GM18861 (cell line): ENCODE data around the gene DIAPH1.
A peak's percentile ranks its signal among the peaks of the same experiment; 100 is the strongest.
"Not testable (repeated sequence)": the region's sequence is repeated elsewhere in the genome, so short reads cannot be mapped to it uniquely, and the experiment has no call there.

Experiments
- ATAC-seq: cut with Tn5 transposase; IDR thresholded peaks from one replicate; pipeline ENCODE4 v1.9.1; 2021; ENCODE audit not compliant: unreplicated experiment

Gene DIAPH1

DNA sequence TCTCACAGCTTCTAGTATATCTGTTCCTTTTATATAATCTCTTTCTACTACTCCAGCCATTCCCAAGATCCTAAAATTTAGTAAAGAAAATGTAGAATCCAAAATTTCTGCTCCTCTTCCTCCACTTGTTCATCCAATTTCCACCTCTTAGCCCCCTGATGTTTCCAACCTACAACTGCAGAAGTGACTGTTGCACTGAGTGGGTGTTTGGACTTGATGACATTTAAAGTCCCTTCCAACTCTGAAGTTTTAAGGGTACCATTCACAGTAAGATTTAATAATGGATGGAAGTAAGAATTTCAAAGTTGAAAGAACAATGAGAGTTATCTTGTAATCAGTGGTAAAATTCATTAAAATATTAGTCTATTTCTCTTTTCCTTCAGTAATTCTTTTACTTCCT, 5.5 kb downstream of the DIAPH1 start:
- ATAC-seq, result no peak

DNA sequence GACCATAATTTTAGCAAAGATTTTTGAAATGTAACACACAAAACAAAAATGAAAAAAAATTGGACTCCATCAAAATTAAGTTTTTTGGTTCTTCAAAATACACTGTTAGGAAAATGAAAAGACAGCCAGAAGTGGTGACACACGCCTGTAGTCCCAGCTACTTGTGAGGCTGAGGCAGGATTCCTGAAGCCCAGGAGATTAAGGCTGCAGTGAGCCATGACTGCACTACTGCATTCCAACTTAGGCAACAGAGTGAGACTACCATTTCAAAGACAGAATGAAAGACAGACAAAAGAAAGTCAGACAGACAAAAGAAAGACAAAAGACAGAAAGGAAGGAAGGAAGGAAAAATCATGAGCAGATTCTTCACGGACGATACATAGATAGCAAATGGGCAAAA, 7.5 kb downstream of the DIAPH1 start:
- no peak for ATAC-seq

- not testable (repeated sequence) for ATAC-seq
Observed at GRCh38 chr5:141609921-141610320, 8.9 kb downstream of the DIAPH1 start.

GRCh38 chr5:141609044-141609443, 9.8 kb downstream of the DIAPH1 start:
- ATAC-seq, result no peak

DNA sequence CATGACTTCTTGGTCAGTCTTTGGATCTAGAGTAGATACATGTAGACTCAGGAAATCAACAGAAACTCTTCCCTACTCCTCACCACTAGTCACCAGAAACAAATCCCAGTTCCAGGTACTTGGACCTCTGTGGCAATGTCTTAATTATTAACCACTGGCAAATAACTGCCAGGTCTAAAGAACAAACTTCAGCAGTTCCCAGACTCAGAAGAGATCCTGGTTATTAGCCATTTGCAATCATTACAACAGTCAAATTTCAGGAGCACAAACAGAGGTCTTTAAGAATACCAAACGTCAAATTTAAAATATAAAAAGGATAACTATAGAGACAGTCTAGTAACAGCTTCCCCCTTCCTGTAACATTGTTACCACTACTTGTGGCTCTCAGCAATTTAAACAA, 10.2 kb downstream of the DIAPH1 start:
- ATAC-seq, result no peak

DNA sequence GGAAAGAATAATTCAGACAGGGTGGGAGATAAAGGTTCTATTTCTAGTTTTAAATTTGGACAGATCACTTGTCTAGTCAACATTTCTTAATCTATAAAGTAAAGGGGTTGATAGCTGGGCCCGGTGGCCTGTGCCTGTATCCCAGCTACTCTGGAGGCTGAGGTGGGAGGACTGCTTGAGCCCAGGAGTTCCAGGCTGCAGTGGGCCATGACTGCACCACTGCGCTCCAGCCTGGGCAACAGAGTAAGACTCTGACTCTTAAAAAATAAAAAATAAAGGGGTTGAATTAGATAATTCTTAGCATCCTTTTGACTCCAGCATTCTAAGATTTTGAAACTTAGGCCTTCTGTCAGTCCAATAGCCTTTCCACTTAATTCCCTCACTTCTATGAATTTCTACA, 10.8 kb downstream of the DIAPH1 start:
- no peak for ATAC-seq

- ATAC-seq, result peak; percentile 93
Observed at GRCh38 chr5:141605523-141606277, 13.1 kb downstream of the DIAPH1 start.

DNA sequence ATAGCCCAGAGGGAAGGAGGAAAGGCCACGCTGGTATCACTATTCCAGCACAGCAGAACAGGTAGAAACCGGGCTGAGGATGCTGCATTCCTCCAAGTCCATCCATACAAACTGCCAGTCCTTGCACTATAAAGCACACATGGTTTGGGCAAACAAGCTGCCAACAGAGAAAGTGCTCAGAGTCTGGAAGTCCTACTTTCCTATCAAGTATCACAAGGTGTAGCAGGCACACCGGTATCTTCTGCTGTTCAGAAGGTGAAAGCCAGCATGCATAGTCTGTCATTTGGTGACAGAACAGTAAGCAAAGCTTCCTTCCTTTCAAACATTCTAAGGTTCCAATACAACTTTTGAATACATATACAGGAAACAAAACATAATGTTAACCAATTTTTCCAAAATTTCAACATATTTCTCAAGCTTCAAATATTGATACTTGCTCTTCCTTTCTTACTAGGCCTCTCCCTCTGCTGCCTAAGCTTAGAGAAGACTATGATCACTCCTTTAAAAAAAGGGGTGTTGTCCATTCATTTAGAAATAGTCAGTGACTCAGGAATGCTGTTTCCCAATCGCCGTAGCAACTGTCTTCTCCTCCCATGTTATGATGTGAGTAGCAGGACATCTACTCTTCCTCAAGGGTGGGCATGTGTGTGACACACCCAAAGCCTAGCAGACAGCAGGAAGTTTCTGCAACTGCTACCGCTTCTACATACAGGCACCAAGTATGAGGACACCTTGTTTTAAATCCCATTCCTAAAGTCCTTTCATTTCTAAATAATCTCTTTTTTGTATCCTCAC, 14.7 kb downstream of the DIAPH1 start:
- no peak for ATAC-seq

DNA sequence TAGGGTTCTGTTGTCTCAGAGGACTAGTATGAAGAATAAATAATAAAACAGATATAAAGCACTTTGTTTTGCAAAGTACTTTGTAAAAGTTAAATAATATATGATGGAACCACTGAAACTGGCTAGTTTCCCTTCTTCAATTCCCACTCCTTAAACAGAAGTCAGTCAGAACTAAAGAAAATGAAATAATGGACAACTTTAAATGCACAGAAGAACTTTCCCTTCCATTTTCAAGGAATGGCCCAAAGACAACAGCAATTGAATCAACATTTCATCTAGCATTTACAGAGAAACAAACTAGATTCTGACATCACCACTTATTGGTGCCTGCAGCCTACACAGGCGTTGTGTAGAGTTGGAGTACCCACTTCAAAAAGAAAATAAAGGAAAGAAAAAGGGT, 16.2 kb downstream of the DIAPH1 start:
- no peak for ATAC-seq

DNA sequence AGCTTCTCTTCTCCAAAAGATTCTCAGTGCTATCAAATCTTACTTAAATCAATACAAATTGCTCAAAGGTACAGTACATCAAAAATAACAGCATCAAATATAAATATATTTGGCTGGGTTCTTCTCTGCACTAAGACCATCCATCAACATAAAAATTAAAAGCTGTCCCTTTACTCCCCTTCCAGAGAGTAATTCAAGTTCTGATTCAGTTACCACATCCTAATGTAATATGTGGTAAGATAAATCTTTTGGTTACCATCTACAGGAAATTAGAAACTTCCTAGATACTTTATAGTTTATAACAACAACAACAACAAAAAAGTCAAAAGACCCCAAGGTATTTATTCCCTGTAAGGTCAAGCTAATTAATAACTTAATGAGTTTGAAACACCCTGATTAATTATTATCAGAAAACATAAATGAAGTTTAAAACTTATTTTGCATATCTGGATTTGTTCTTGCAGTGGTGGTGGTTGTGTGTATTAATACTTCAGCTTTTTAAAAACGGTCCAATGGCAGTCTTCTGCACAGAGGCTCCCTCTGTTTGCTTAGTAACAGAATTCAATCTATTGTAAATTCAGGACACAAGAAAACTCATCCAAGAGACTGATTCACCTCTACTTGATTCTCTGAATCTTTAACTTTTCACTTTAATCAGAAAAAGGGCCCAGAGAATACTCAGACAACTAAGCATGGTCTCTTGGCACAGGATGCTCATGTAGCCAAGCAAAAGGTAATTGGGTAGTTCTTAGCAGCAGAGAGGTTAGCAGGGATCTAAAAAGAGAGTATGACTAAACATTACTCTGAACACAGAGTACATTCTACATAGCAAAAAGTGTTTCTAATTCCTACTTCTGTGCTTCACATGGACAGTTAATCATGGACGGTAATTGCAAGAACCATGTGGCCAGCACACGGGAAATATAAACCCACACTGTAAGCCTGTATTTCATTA, 20.1 kb downstream of the DIAPH1 start:
- no peak for ATAC-seq

GRCh38 chr5:141597814-141598213, 21.0 kb downstream of the DIAPH1 start:
- ATAC-seq, result no peak

- ATAC-seq, result no peak
Observed at GRCh38 chr5:141597394-141597793, 21.4 kb downstream of the DIAPH1 start.

- no peak for ATAC-seq
Observed at GRCh38 chr5:141596867-141597266, 21.9 kb downstream of the DIAPH1 start.

GRCh38 chr5:141590127-141590526, 28.7 kb downstream of the DIAPH1 start:
- ATAC-seq, result no peak

DNA sequence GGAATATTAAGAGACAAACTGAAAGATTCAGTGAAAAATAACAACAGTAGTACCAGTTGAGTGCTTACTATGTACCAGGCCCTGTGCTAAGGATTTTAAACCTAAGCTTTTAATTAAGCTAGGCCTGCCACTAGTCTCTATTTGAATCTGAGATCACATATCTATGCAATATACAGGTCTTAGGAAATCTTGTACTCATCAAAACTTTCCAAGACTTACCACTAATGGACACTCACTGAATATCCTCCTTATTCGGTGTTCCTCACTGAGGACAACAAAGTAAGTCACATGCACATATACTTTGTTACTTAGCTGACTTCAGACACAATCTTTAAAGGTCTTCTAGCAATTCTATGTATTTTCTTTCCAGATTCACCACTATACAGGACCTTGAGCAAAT, 32.6 kb downstream of the DIAPH1 start:
- no peak for ATAC-seq

DNA sequence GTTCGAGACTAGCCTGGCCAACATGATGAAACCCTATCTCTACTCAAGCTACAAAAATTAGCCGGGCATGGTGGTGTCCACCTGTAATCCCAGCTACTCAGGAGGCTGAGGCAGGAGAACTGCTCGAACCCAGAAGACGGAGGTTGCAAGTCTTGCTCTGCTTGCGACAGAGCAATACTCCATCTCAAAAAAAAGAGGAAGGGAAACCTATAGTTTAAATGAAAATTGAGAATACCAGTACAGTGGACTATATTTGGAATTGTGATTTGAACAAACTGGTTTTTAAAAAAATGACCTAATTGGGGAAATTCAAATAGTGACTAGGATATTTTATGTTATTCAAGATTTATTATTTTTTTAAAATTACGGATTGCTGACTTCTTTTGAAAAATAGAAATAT, 33.2 kb downstream of the DIAPH1 start:
- ATAC-seq, result no peak

DNA sequence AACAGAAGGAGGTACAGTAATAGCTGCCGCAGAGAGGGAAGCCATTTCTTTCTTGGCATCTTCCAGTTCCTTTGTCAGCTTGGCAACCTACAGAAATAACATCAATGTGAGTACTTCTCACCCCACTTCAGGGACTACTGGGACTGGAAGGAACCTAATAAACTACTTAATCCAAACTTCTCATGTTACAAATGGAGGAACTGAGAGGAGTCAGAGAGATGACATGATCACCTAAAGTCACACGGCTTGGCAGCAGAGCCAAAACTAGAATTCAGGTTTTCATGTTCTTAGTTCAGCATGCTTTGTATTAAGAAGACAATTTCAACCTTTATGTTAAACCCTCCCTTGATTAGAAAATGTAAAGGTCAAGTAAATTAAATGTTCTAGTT, 44.7 kb downstream of the DIAPH1 start:
- no peak for ATAC-seq

DNA sequence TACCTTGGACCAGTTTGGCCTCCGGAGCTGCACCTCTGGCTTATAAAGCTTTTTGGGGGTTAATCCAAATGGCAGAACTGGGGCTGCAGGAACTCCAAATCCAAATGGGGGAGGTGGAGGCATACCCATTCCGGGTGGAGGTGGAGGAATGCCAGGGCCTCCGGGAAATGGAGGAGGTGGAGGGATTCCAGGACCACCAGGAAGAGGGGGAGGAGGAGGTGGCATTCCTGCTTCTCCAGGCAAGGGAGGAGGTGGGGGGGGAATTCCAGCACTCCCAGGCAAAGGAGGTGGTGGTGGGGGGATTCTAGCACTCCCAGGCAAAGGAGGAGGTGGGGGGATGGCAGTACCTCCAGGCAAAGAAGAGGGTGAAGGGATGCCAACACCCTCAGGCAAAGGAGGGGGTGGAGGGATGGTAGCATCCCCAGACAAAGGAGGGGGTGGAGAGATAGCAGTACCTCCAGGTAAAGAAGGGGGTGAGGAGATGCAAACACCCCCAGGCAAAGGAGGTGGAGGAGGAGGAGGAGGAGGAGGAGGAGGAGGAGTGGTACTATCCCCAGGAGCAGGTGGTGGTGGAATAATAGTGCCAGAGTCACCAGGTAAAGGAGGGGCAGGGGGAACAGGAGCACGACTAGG, 45.2 kb downstream of the DIAPH1 start:
- no peak for ATAC-seq

GRCh38 chr5:141570655-141571054, 48.1 kb downstream of the DIAPH1 start:
- ATAC-seq, result no peak

DNA sequence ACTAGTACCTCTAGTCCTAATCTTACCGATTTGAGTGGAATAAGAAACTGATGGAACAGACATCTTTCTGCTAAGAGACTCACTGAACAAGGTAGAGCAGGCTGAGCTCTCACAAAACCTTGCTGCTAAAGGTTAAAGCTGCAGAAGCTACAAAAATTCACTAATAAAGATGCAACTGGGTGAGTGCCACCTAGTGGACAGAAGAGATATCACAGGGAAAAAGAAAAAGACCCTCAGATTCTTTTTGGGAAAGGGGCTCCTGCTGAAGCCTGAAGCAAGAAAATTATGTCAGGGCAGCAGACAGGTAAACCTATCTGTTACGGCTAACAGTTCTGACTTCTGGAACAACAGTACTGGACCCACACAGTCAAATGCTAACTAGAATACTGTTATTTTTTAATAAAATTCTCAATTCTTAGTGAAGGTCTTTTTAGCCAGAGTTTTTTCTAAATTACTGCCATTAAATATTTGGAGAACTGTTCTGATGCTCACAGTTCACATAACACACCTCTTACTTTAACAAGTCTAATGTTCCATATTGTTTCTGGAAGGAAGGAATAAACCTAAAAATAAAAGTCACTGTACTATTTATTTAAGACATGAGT, 51.2 kb downstream of the DIAPH1 start:
- no peak for ATAC-seq
